RWPE2 (cell line): ENCODE data around the gene KCND1.
"Not testable (repeated sequence)": the region's sequence is repeated elsewhere in the genome, so short reads cannot be mapped to it uniquely, and the experiment has no call there.

Experiments used
- ATAC-seq: fragments of 200-7000 bp; cut with Tn5 transposase; 3 replicates; pipeline ENCODE4 v1.9.1; 2021; ENCODE audit warnings: low read depth
- DNase-seq: peaks from one replicate; pipeline ENCODE4 v3.0.0-alpha.2; 2020; ENCODE audit warnings: low spot score
- H3K27ac ChIP-seq: fragments of 450-650 bp; 2 replicates; pipeline ENCODE4 v1.5.1; 2017; ENCODE audit warnings: mild to moderate bottlenecking; ENCODE audit not compliant: poor library complexity, severe bottlenecking
- H3K27me3 ChIP-seq: fragments of 250-450 bp; sonication (Bioruptor Pico); 2 replicates; pipeline ENCODE4 v1.5.1; 2021; ENCODE audit warnings: mild to moderate bottlenecking, moderate library complexity; ENCODE audit not compliant: insufficient read depth, poor library complexity, severe bottlenecking
- H3K36me3 ChIP-seq: fragments of 250-450 bp; sonication (Bioruptor Pico); 2 replicates; pipeline ENCODE4 v1.5.1; 2020; ENCODE audit warnings: low read depth, mild to moderate bottlenecking, moderate library complexity
- H3K4me1 ChIP-seq: fragments of 250-450 bp; sonication (Bioruptor Pico); 2 replicates; pipeline ENCODE4 v1.5.1; 2021; ENCODE audit warnings: mild to moderate bottlenecking, moderate library complexity; ENCODE audit not compliant: insufficient read depth, poor library complexity, severe bottlenecking
- H3K4me3 ChIP-seq: fragments of 250-450 bp; sonication (Bioruptor Pico); 2 replicates; pipeline ENCODE4 v1.5.1; 2021; ENCODE audit warnings: mild to moderate bottlenecking, moderate library complexity; ENCODE audit not compliant: severe bottlenecking
- H3K9me3 ChIP-seq: fragments of 250-450 bp; sonication (Bioruptor Pico); 2 replicates; pipeline ENCODE4 v1.5.1; 2021; ENCODE audit warnings: mild to moderate bottlenecking, moderate library complexity; ENCODE audit not compliant: severe bottlenecking
- CTCF ChIP-seq: fragments of 450-650 bp; IDR thresholded peaks from one replicate; pipeline ENCODE4 v1.5.1; 2017; ENCODE audit warnings: mild to moderate bottlenecking, moderate library complexity; ENCODE audit not compliant: poor library complexity, severe bottlenecking

Gene KCND1

GRCh38 chrX:48989483-48989882 lies 17.8 kb upstream of the KCND1 start:
- no peak overlapping the region for H3K27ac ChIP-seq
- H3K27me3 ChIP-seq, result no peaks in the 10 kb centered on the region
- H3K4me1 ChIP-seq, result no peaks in the 10 kb centered on the region
- DNase-seq (no peak), ATAC-seq (no peak)
- H3K9me3 ChIP-seq, result no peaks in the 10 kb centered on the region
- no peaks in the 10 kb centered on the region; the same call in 1 of the 2 replicates for H3K36me3 ChIP-seq
- no peak overlapping the region for H3K4me3 ChIP-seq
- TF ChIP-seq CTCF, result no peak

GRCh38 chrX:48983896-48984295 lies 12.3 kb upstream of the KCND1 start:
- no peak for DNase-seq
- Histone ChIP-seq H3K9me3 (no peaks in the 10 kb centered on the region), H3K27ac (no peak overlapping the region), H3K36me3 (peaks cover 17% of the 10 kb centered on the region), H3K4me3 (no peak overlapping the region), H3K27me3 (no peaks in the 10 kb centered on the region), H3K4me1 (no peaks in the 10 kb centered on the region)
- TF ChIP-seq CTCF, result no peak
- no peak for ATAC-seq

GRCh38 chrX:48983081-48983480 lies 11.4 kb upstream of the KCND1 start:
- ATAC-seq, result no peak
- Histone ChIP-seq H3K36me3 (peaks cover 17% of the 10 kb centered on the region), H3K9me3 (no peaks in the 10 kb centered on the region), H3K4me1 (no peaks in the 10 kb centered on the region), H3K27me3 (no peaks in the 10 kb centered on the region), H3K4me3 (no peak overlapping the region), H3K27ac (no peak overlapping the region)
- TF ChIP-seq CTCF, result no peak
- DNase-seq, result no peak

- Histone ChIP-seq H3K4me1 (no peaks in the 10 kb centered on the region), H3K36me3 (peaks cover 17% of the 10 kb centered on the region), H3K4me3 (no peak overlapping the region), H3K9me3 (no peaks in the 10 kb centered on the region), H3K27ac (no peak overlapping the region), H3K27me3 (no peaks in the 10 kb centered on the region)
- DNase-seq (no peak), ATAC-seq (no peak)
- no peak for TF ChIP-seq CTCF
Measured at GRCh38 chrX:48981178-48981577, 9.5 kb upstream of the KCND1 start.

- not testable (repeated sequence) for DNase-seq, H3K27ac ChIP-seq, H3K4me1 ChIP-seq, H3K9me3 ChIP-seq, H3K27me3 ChIP-seq, ATAC-seq, H3K4me3 ChIP-seq
- peaks cover 17% of the 10 kb centered on the region for H3K36me3 ChIP-seq
Measured at GRCh38 chrX:48980341-48980740, 8.7 kb upstream of the KCND1 start.
